H1 (cell line): ENCODE results near the gene EXD1.

Source experiments
- BACH1 ChIP-seq: IDR thresholded peaks from 2 replicates; pipeline ENCODE4 v1.6.1; 2012; ENCODE audit warnings: low read length, improper control_type of control experiment
- CREB1 ChIP-seq: IDR thresholded peaks from 2 replicates; pipeline ENCODE4 v1.6.1; 2012; ENCODE audit warnings: inconsistent platforms
- CTCF ChIP-seq, 3 experiments: IDR thresholded peaks; 1 replicate in 2 of 3; 2 replicates in 1 of 3; pipeline versions ENCODE4 v1.5.1 to v1.6.1; 2011; ENCODE audit warnings: low read length in 3 of 3, mild to moderate bottlenecking in 3 of 3, inconsistent platforms in 2 of 3, low read depth in 1 of 3, moderate library complexity in 1 of 3; ENCODE audit not compliant: insufficient read depth in 1 of 3; ENCODE audit errors: control extremely low read depth in 1 of 3
- EGR1 ChIP-seq: IDR thresholded peaks from 2 replicates; pipeline ENCODE4 v1.6.1; 2011; ENCODE audit warnings: low read depth, low read length, borderline replicate concordance
- GABPA ChIP-seq: IDR thresholded peaks from 2 replicates; pipeline ENCODE4 v1.6.1; 2011; ENCODE audit warnings: mild to moderate bottlenecking, low read length, moderate library complexity, borderline replicate concordance; ENCODE audit not compliant: insufficient read depth
- POLR2A ChIP-seq, 2 experiments: IDR thresholded peaks; 1 replicate in 1 of 2; 2 replicates in 1 of 2; pipeline ENCODE4 v1.6.1; 2011; ENCODE audit warnings: low read depth in 2 of 2, low read length in 2 of 2, mild to moderate bottlenecking in 2 of 2; ENCODE audit errors: control extremely low read depth in 1 of 2
- POLR2AphosphoS5 ChIP-seq: IDR thresholded peaks from 2 replicates; pipeline ENCODE4 v1.6.1; 2011; ENCODE audit warnings: low read depth, low read length
- SAP30 ChIP-seq: fragments of 300-600 bp; sonication (generic); IDR thresholded peaks from 2 replicates; pipeline ENCODE4 v1.7.1; 2012; ENCODE audit warnings: low read length, moderate library complexity, mild to moderate bottlenecking, inconsistent platforms; ENCODE audit not compliant: insufficient read depth, insufficient replicate concordance
- SIN3A ChIP-seq, 2 experiments: IDR thresholded peaks in 1 of 2; conservative IDR thresholded peaks in 1 of 2; 2 replicates each; pipeline ENCODE4 v1.6.1; 2011 to 2012; ENCODE audit warnings: low read length in 2 of 2, improper control_type of control experiment in 1 of 2, low read depth in 1 of 2, mild to moderate bottlenecking in 1 of 2
- SP1 ChIP-seq: IDR thresholded peaks from 2 replicates; pipeline ENCODE4 v1.6.1; 2011; ENCODE audit warnings: low read depth, low read length
- SRF ChIP-seq: IDR thresholded peaks from 2 replicates; pipeline ENCODE4 v1.6.1; 2011; ENCODE audit warnings: mild to moderate bottlenecking, low read depth, low read length, moderate library complexity
- TAF1 ChIP-seq: IDR thresholded peaks from 2 replicates; pipeline ENCODE4 v1.6.1; 2011; ENCODE audit warnings: mild to moderate bottlenecking, low read depth, low read length
- USF2 ChIP-seq: IDR thresholded peaks from 2 replicates; pipeline ENCODE4 v1.6.1; 2011; ENCODE audit warnings: low read length, improper control_type of control experiment
- ZNF274 ChIP-seq: IDR thresholded peaks from 2 replicates; pipeline ENCODE4 v1.7.0; 2012; ENCODE audit warnings: low read length, borderline replicate concordance; ENCODE audit errors: extremely low read depth

- TF ChIP-seq POLR2A (IDR thresholded peaks at IDR 0.05; ENCODE audit: control extremely low read depth in 1 of 2, low read depth in 2 of 2, low read length in 2 of 2): no peak
- TF ChIP-seq POLR2AphosphoS5: no peak
- no peak for TF ChIP-seq CTCF (IDR thresholded peaks at IDR 0.05; ENCODE audit: control extremely low read depth in 1 of 3, insufficient read depth in 1 of 3, low read depth in 1 of 3, low read length in 3 of 3)
- TF ChIP-seq GABPA: no peak
- TF ChIP-seq EGR1: no peak
- no peak for TF ChIP-seq CREB1
- no peak for TF ChIP-seq TAF1
- no peak for TF ChIP-seq SRF
- TF ChIP-seq SAP30: no peak
- TF ChIP-seq SP1: no peak
- TF ChIP-seq SIN3A (conservative IDR thresholded peaks at IDR 0.05 in 1 of 2, IDR thresholded peaks at IDR 0.05 in 1 of 2; ENCODE audit: low read depth in 1 of 2, low read length in 2 of 2): no peak
- no peak for TF ChIP-seq BACH1
- TF ChIP-seq USF2: no peak
- no peak for TF ChIP-seq ZNF274
Observed at GRCh38 chr15:41199470-41199869, 31.1 kb downstream of the EXD1 start.
